Gastrocnemius medialis (tissue), 4 donors: ENCODE data around the gene TFR2. TPM values are rescaled to one million over a fixed set of nuclear protein-coding genes. Genes with fewer than 3 reads are reported as not detected.

ENCODE experiments used
- ATAC-seq, 2 donors: fragments of 150-250 bp; one replicate each; pipeline ENCODE4 v1.9.1; 2016
- DNase-seq, 2 donors: peaks; one replicate each; pipeline ENCODE4 v3.0.0-alpha.2; 2019
- H3K27ac ChIP-seq, 4 donors: fragments of 200-600 bp; sonication (generic); 1 replicate in 1 of 4; 2 replicates in 3 of 4; pipeline ENCODE4 v1.5.1; 2016 to 2018; ENCODE audit warnings: mild to moderate bottlenecking in 2 of 4, moderate library complexity in 1 of 4
- H3K27me3 ChIP-seq, 3 donors: fragments of 200-600 bp; sonication (generic) in 2 of 3; 1 replicate in 1 of 3; 2 replicates in 2 of 3; pipeline versions ENCODE4 v1.5.1 to v1.6.0; 2016 to 2019; ENCODE audit warnings: mild to moderate bottlenecking in 1 of 3, moderate library complexity in 1 of 3
- H3K36me3 ChIP-seq, 2 donors: fragments of 200-600 bp; sonication (generic) in 1 of 2; one replicate each; pipeline ENCODE4 v1.5.1; 2017 to 2018
- H3K4me1 ChIP-seq, 2 donors: fragments of 200-600 bp; sonication (generic) in 1 of 2; one replicate each; pipeline ENCODE4 v1.5.1; 2016 to 2017; ENCODE audit warnings: mild to moderate bottlenecking in 2 of 2
- H3K4me3 ChIP-seq, 4 donors: fragments of 200-600 bp; sonication (generic) in 3 of 4; 1 replicate in 1 of 4; 2 replicates in 3 of 4; pipeline ENCODE4 v1.5.1; 2016 to 2019; ENCODE audit warnings: mild to moderate bottlenecking in 2 of 4
- H3K9me3 ChIP-seq, 3 donors: fragments of 200-600 bp; sonication (generic) in 2 of 3; 1 replicate in 1 of 3; 2 replicates in 2 of 3; pipeline ENCODE4 v1.5.1; 2016 to 2019
- POLR2A ChIP-seq, 2 donors: fragments of 450-650 bp; IDR thresholded peaks; one replicate each; pipeline ENCODE4 v1.6.1; 2017; ENCODE audit warnings: antibody characterized with exemption in 2 of 2, mild to moderate bottlenecking in 2 of 2, moderate library complexity in 2 of 2
- in situ Hi-C, 4 donors: fragments of 200-750 bp; cut with MboI; loops; one replicate each; pipeline versions ENCODE4 v1.15.0 to v1.8.0; 2017; ENCODE audit warnings: low sequenced_read_pairs in 4 of 4
- intact Hi-C: fragments of 100-400 bp; cut with DNase I; formaldehyde crosslinking; loops from one replicate; pipeline ENCODE4 v1.15.1; 2023; ENCODE audit warnings: low total_unique reads
- total RNA-seq, 4 donors: library from RNA; depleted of rRNA; stranded (reverse); fragments of >200 nt; gene quantifications; one replicate each; pipeline versions ENCODE4 v1.1.0 to v1.2.3, GENCODE V29; 2016
- TF ChIP-seq, protein P1 (sequence below), 5 experiments: fragments of 450-650 bp in 3 of 5; fragments of 200-600 bp in 2 of 5; sonication (generic) in 2 of 5; IDR thresholded peaks in 4 of 5; conservative IDR thresholded peaks in 1 of 5; 1 replicate in 4 of 5; 2 replicates in 1 of 5; pipeline ENCODE4 v1.5.1; 2016 to 2019; ENCODE audit warnings: antibody characterized with exemption in 5 of 5, mild to moderate bottlenecking in 3 of 5, moderate library complexity in 3 of 5

The TFR2 gene
- total RNA-seq, 4 donors from 2014 or later, result 1.0 to 1.3 TPM; not detected in 2

DNA sequence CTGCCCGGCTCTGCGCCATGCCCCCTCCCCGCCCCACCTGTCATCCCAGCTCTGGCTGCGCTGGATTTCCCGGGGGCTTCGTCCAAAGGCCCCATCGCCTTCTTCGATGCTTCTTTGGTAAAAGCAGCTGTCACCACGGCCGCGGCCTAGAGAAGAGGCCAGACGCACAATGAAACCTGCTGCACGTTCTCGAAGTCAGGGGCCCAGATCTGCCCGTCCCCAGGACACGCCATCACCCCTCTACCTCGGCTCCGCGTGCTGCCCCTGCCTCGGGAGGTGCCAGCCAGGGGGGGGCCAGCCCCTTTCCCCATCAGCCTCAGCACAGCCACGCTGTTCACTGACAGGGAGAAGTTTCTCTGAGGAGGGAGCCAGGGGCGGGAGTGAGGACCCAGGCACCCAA lies 45.9 kb upstream of the TFR2 start:
- H3K36me3 ChIP-seq, result peaks cover 0 to 64% of the 10 kb centered on the region in 2 donors
- no peak for TF ChIP-seq POLR2A (IDR thresholded peaks at IDR 0.05)
- TF ChIP-seq, protein P1, sequence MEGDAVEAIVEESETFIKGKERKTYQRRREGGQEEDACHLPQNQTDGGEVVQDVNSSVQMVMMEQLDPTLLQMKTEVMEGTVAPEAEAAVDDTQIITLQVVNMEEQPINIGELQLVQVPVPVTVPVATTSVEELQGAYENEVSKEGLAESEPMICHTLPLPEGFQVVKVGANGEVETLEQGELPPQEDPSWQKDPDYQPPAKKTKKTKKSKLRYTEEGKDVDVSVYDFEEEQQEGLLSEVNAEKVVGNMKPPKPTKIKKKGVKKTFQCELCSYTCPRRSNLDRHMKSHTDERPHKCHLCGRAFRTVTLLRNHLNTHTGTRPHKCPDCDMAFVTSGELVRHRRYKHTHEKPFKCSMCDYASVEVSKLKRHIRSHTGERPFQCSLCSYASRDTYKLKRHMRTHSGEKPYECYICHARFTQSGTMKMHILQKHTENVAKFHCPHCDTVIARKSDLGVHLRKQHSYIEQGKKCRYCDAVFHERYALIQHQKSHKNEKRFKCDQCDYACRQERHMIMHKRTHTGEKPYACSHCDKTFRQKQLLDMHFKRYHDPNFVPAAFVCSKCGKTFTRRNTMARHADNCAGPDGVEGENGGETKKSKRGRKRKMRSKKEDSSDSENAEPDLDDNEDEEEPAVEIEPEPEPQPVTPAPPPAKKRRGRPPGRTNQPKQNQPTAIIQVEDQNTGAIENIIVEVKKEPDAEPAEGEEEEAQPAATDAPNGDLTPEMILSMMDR (IDR thresholded peaks at IDR 0.05 in 4 of 5, conservative IDR thresholded peaks at IDR 0.05 in 1 of 5), result no peak
- intact Hi-C loops, result no loop called here
- H3K27ac ChIP-seq, result no peak overlapping the region
- H3K9me3 ChIP-seq, result no peaks in the 10 kb centered on the region
- no peak overlapping the region for H3K4me3 ChIP-seq
- DNase-seq (no peak), ATAC-seq (no peak)
- no peaks in the 10 kb centered on the region for H3K27me3 ChIP-seq
- in situ Hi-C loops, result no loop called here
- H3K4me1 ChIP-seq, result peaks cover 31 to 34% of the 10 kb centered on the region in 2 donors

DNA sequence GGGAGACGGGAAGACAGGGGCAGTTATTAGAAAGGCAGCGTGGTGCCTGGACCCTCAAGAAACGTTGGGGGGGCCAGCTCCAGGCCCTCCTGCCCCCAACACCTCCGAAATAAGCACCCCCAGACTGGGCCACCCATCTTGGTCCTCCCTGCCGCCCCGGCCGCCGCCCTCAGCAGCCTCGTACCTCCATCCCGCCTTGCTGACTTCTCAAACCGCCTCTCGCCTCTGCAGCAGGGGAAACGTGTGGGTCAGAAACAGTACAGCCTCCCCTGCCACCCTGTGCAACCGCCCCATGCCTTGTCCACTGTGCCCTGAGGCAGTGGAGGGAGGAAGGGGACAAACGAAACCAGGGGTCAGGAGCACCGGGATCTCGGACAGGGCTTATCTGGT lies 45.5 kb upstream of the TFR2 start:
- Histone ChIP-seq H3K27me3 (no peaks in the 10 kb centered on the region), H3K4me1 (peaks cover 27 to 30% of the 10 kb centered on the region in 2 donors), H3K36me3 (peaks cover 0 to 68% of the 10 kb centered on the region in 2 donors), H3K27ac (no peak overlapping the region), H3K9me3 (no peaks in the 10 kb centered on the region), H3K4me3 (no peak overlapping the region)
- in situ Hi-C loops, result no loop called here
- TF ChIP-seq POLR2A (IDR thresholded peaks at IDR 0.05), result no peak
- TF ChIP-seq, protein P1 (IDR thresholded peaks at IDR 0.05 in 4 of 5, conservative IDR thresholded peaks at IDR 0.05 in 1 of 5), result no peak
- intact Hi-C loops, result no loop called here
- DNase-seq, result no peak
- no peak for ATAC-seq

DNA sequence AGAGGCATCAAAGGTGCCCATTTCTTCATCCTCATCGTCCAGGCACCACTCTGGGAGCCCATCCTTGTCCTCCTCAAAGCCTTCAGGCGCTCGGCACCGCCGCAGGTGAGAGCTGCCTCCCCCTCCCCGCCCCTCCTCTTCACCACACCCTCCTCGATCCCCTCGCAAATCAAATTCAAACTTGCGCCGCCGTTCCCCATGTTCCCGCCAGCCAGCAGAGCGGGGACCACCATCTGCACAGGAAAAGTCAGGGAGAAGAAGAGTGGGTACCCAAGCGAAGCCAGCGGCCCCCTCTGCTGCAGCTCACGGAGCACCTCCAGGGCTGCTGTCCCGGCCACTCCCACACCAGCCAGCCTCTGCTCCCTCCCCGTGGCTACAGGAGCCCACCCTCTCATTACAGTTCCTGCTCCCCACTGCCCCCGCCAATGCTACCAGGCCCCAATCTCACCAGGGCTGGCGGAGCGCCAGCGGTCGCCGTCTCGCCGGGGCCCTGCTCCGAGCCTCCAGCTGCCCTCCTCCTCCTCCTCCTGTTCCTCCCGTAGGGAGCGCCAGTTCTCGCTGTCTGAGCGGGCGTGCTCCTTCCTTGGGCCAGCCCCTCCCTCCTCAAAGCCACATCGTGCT lies 45.0 kb upstream of the TFR2 start:
- in situ Hi-C loops, result no loop called here
- TF ChIP-seq, protein P1 (IDR thresholded peaks at IDR 0.05 in 4 of 5, conservative IDR thresholded peaks at IDR 0.05 in 1 of 5), result no peak
- no peak for TF ChIP-seq POLR2A (IDR thresholded peaks at IDR 0.05)
- intact Hi-C loops, result no loop called here
- H3K9me3 ChIP-seq, result no peaks in the 10 kb centered on the region
- H3K27me3 ChIP-seq, result no peaks in the 10 kb centered on the region
- DNase-seq (no peak), ATAC-seq (no peak)
- peaks cover 22 to 25% of the 10 kb centered on the region in 2 donors for H3K4me1 ChIP-seq
- no peak overlapping the region for H3K27ac ChIP-seq
- H3K4me3 ChIP-seq, result no peak overlapping the region
- H3K36me3 ChIP-seq, result peaks cover 0 to 73% of the 10 kb centered on the region in 2 donors

DNA sequence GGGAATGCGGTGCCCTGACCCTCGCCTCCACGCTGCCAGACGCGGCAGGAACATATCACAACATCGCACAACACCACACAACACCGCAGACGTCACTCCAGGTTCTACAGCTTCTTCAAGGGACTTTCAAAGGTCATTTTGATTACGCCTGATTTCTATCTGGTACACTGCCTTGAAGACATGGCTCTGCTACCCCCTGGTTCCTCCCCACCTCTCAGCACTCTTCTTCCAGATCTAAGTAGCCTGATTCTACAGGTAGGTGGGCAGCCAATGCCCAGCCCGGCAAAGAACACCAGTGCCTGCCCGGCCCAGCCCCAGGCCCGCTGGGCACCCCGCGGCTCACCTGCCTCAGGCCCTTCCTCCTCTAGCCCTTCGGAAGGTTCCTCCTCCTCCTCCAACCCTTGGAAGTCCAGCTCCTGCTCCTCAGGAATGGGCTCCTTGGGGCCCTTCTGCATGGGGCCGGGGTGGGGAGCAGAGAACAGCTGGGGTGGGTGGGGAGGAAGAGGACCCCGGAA lies 44.3 kb upstream of the TFR2 start:
- intact Hi-C loops (no loop called here), in situ Hi-C loops (no loop called here)
- Histone ChIP-seq H3K27me3 (no peaks in the 10 kb centered on the region), H3K4me1 (peaks cover 15 to 19% of the 10 kb centered on the region in 2 donors), H3K36me3 (peaks cover 0 to 74% of the 10 kb centered on the region in 2 donors), H3K27ac (no peak overlapping the region), H3K9me3 (no peaks in the 10 kb centered on the region), H3K4me3 (no peak overlapping the region)
- DNase-seq (no peak), ATAC-seq (no peak)
- TF ChIP-seq POLR2A (IDR thresholded peaks at IDR 0.05), result no peak
- TF ChIP-seq, protein P1 (IDR thresholded peaks at IDR 0.05 in 4 of 5, conservative IDR thresholded peaks at IDR 0.05 in 1 of 5), result no peak
